HepG2 (cell line): Measurements from ENCODE around the gene IGF2BP3. TPM values are rescaled to one million over a fixed set of nuclear protein-coding genes. Genes with fewer than 3 reads are reported as not detected.

Source experiments
- ATAC-seq: fragments of 200-7000 bp; cut with Tn5 transposase; 3 replicates; pipeline ENCODE4 v1.9.1; 2020; ENCODE audit warnings: mild to moderate bottlenecking, moderate library complexity
- BruUV-seq: library from RNA; stranded (reverse); fragments of 400-500 nt; replicated peaks from 2 replicates; lab custom pipeline; 2021; lab: Mats Ljungman, UMichigan
- CTCF ChIA-PET: fragments of 300-600 bp; formaldehyde crosslinking; extraction: SDS; loops from one replicate; lab custom pipeline; 2021; ENCODE audit warnings: low total read pairs, inconsistent platforms, low intra/inter-chr PET ratio; lab: Yijun Ruan, JAX
- POLR2A ChIA-PET: fragments of 350-600 bp; sonication (Branson Sonifier 250); formaldehyde crosslinking; loops from one replicate; lab custom pipeline; 2020; ENCODE audit warnings: antibody characterized with exemption, inconsistent platforms; lab: Yijun Ruan, JAX
- DNase-seq: peaks from one replicate; pipeline ENCODE4 v3.0.0-alpha.2; 2015; ENCODE audit warnings: low spot score
- FAIRE-seq: peaks from 3 replicates; lab custom pipeline; 2011; peaks lifted over from hg19 to GRCh38; lab: Jason Lieb, UNC
- H2AFZ ChIP-seq: one replicate; pipeline ENCODE4 v1.6.1; 2011; ENCODE audit warnings: low read length, inconsistent platforms
- H3K27ac ChIP-seq: fragments of 300-600 bp; 3 replicates; pipeline ENCODE4 v1.8.0; 2011; ENCODE audit warnings: mixed run types, mild to moderate bottlenecking, mixed read lengths, low read length, inconsistent platforms; ENCODE audit not compliant: insufficient read depth; ENCODE audit errors: extremely low read length
- H3K27me3 ChIP-seq, 2 experiments: fragments of 200-600 bp in 1 of 2; 2 replicates in 1 of 2; 3 replicates in 1 of 2; pipeline versions ENCODE4 v1.6.0 to v1.8.0; 2011; ENCODE audit warnings: low read length in 2 of 2, mild to moderate bottlenecking in 2 of 2, moderate library complexity in 2 of 2, inconsistent platforms in 1 of 2; ENCODE audit not compliant: insufficient read depth in 2 of 2, control insufficient read depth in 1 of 2
- H3K36me3 ChIP-seq, 2 experiments: fragments of 200-600 bp in 1 of 2; replicated peaks in 1 of 2; 2 replicates in 1 of 2; 3 replicates in 1 of 2; pipeline versions ENCODE4 v1.5.1 to v1.8.0; 2011; ENCODE audit warnings: low read length in 2 of 2, inconsistent platforms in 1 of 2; ENCODE audit not compliant: insufficient read depth in 2 of 2, control insufficient read depth in 1 of 2
- H3K4me1 ChIP-seq: 2 replicates; pipeline ENCODE4 v1.5.1; 2012; ENCODE audit warnings: low read length, inconsistent platforms; ENCODE audit not compliant: insufficient read depth
- H3K4me2 ChIP-seq: 2 replicates; pipeline ENCODE4 v1.6.0; 2011; ENCODE audit warnings: low read depth, low read length, inconsistent platforms
- H3K4me3 ChIP-seq, 3 experiments: fragments of 200-600 bp in 1 of 3; sonication (generic), shearing (Covaris generic) in 1 of 3; replicated peaks in 1 of 3; 2 replicates each; pipeline ENCODE4 v1.5.1; 2011 to 2016; ENCODE audit warnings: low read length in 3 of 3, inconsistent platforms in 2 of 3, low read depth in 2 of 3, mild to moderate bottlenecking in 2 of 3, control low read depth in 1 of 3, mixed read lengths in 1 of 3; ENCODE audit not compliant: insufficient read depth in 1 of 3
- H3K79me2 ChIP-seq: one replicate; pipeline ENCODE4 v1.6.1; 2011; ENCODE audit warnings: low read length, inconsistent platforms; ENCODE audit not compliant: insufficient read depth
- H3K9ac ChIP-seq: 2 replicates; pipeline ENCODE4 v1.6.0; 2011; ENCODE audit warnings: mild to moderate bottlenecking, low read depth, low read length, inconsistent platforms; ENCODE audit not compliant: insufficient read depth
- H3K9me3 ChIP-seq: 2 replicates; pipeline ENCODE4 v1.5.1; 2012; ENCODE audit warnings: mild to moderate bottlenecking, low read length
- H4K20me1 ChIP-seq: 2 replicates; pipeline ENCODE4 v1.6.0; 2011; ENCODE audit warnings: inconsistent platforms, mild to moderate bottlenecking, low read length, moderate library complexity; ENCODE audit not compliant: insufficient read depth
- FOXJ3 ChIP-seq: sonication (generic); formaldehyde crosslinking; IDR thresholded peaks from 2 replicates; pipeline ENCODE4 v1.4.0; 2020; ENCODE audit warnings: missing genetic modification reagents, mild to moderate bottlenecking, borderline replicate concordance
- HNRNPUL1 ChIP-seq: fragments of 200-400 bp; formaldehyde crosslinking; IDR thresholded peaks from 2 replicates; pipeline ENCODE4 v1.6.1; 2017; ENCODE audit warnings: low read depth, mild to moderate bottlenecking, low read length, moderate library complexity
- NPAS2 ChIP-seq: sonication (generic); formaldehyde crosslinking; IDR thresholded peaks from 2 replicates; pipeline ENCODE4 v1.8.0; 2022; ENCODE audit warnings: mild to moderate bottlenecking, missing genetic modification reagents, borderline replicate concordance
- SIX4 ChIP-seq: sonication (generic); formaldehyde crosslinking; IDR thresholded peaks from 2 replicates; pipeline ENCODE4 v1.4.0; 2020; ENCODE audit warnings: missing genetic modification reagents
- SKI ChIP-seq: fragments of 450-650 bp; IDR thresholded peaks from one replicate; pipeline ENCODE4 v1.6.1; 2018; ENCODE audit warnings: mild to moderate bottlenecking; ENCODE audit not compliant: partially characterized antibody
- STAT5B ChIP-seq: sonication (generic); formaldehyde crosslinking; IDR thresholded peaks from 2 replicates; pipeline ENCODE4 v1.4.0; 2020; ENCODE audit warnings: missing genetic modification reagents
- TCF7L2 ChIP-seq: IDR thresholded peaks from 2 replicates; pipeline ENCODE4 v1.6.1; 2011; ENCODE audit warnings: mild to moderate bottlenecking, low read depth, low read length, moderate library complexity
- TP53 ChIP-seq: sonication (generic); formaldehyde crosslinking; conservative IDR thresholded peaks from 2 replicates; pipeline ENCODE4 v1.4.0; 2020; ENCODE audit warnings: missing genetic modification reagents
- ZNF382 ChIP-seq: sonication (generic); formaldehyde crosslinking; IDR thresholded peaks from 2 replicates; pipeline ENCODE4 v1.5.0; 2020; ENCODE audit warnings: missing genetic modification reagents, mild to moderate bottlenecking, borderline replicate concordance
- WGBS: methylation state at CpG from one replicate; pipeline ENCODE4 v1.1.6; 2017; ENCODE audit warnings: low lambda C conversion rate; 5-methylcytosine and 5-hydroxymethylcytosine counted together
- in situ Hi-C: cut with HindIII; loops from 2 replicates; pipeline ENCODE4 v1.10.0; 2017; ENCODE audit warnings: low pct_unique_long_range_greater_than_20kb; ENCODE audit not compliant: extremely low pct_ligation_motif_present
- intact Hi-C: fragments of 100-400 bp; cut with micrococcal nuclease; formaldehyde crosslinking; loops from one replicate; pipeline ENCODE4 v1.10.0; 2022; ENCODE audit not compliant: unreplicated experiment
- polyA plus RNA-seq, 8 experiments: library from polyadenylated mRNA; depleted of rRNA in 3 of 8; stranded (reverse) in 7 of 8; unstranded in 1 of 8; fragments of >200 nt; fragmentation: Illumina TruSeq in 4 of 8; extraction: Trizol in 4 of 8; gene quantifications; 2 replicates each; pipeline versions ENCODE4 v1.2.1 to v1.2.3, GENCODE V29; 2011 to 2016; ENCODE audit warnings: low read depth in 4 of 8, missing spikeins in 1 of 8, mixed read lengths in 1 of 8; ENCODE audit not compliant: insufficient read depth in 1 of 8
- total RNA-seq, 5 experiments: library from RNA; depleted of rRNA; stranded (reverse); fragments of >200 nt; fragmentation: Illumina TruSeq; extraction: Trizol; gene quantifications; 2 replicates each; pipeline ENCODE4 v1.2.3, GENCODE V29; 2016; ENCODE audit warnings: low read depth in 1 of 5
- TF ChIP-seq, protein P1 (sequence below): sonication (generic); formaldehyde crosslinking; IDR thresholded peaks from 2 replicates; pipeline ENCODE4 v1.5.0; 2020; ENCODE audit warnings: missing genetic modification reagents
- TF ChIP-seq, protein P2 (sequence below): sonication (generic); formaldehyde crosslinking; conservative IDR thresholded peaks from 2 replicates; pipeline ENCODE4 v1.8.0; 2022; ENCODE audit warnings: missing genetic modification reagents
- TF ChIP-seq, protein P3 (sequence below): IDR thresholded peaks from 2 replicates; pipeline ENCODE4 v1.6.1; 2016; ENCODE audit warnings: missing biosample characterization, missing genetic modification reagents, low read depth
- TF ChIP-seq, protein P4 (sequence below): sonication (generic); formaldehyde crosslinking; IDR thresholded peaks from 2 replicates; pipeline ENCODE4 v1.4.0; 2020; ENCODE audit warnings: mild to moderate bottlenecking, missing genetic modification reagents

Gene IGF2BP3
- total and polyA plus RNA-seq, 2 of the 13 experiments (the other 11 are each of a cell fraction or from before 2014, with no cell fraction given) = 37.7 to 39.5 TPM

DNA sequence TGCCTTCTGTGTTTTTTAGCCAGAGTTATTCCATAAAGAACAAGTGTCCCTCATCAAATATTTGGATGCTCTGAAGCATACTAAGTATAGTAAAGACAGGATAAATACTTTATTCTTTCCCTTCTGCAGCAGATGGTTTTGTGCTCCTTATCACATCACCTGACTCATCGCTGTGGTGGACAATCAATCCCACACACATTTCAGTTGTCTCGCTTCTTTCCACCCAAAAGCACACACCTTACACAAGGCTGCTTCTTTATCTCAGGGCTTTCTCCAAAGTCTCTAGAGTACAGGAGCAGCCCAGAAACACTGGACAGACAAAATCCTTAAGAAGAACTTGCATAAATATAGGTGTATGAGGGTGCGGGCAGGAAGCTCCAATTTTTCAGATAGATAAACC, 43.4 kb downstream of the IGF2BP3 start (continued):
- TF ChIP-seq HNRNPUL1 = no peak

DNA sequence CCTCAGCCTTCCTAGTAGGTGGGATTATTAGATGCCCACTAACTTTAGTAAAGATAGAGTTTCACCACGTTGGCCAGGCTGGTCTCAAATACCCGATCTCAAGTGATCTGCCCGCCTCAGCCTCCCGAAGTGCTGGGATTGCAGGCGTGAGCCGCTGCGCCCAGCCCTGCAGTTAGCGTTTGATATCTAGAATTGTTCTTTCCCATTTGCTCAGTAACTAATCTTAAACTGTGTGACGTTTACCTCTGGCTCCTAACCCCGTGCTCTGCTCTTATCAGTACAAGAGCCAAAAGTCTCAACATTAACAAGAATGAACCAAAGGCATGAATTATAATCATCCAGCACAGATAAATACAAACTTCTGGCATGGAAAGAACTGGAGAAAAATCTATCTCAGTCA, 47.4 kb downstream of the IGF2BP3 start:
- H3K4me3 ChIP-seq = no peak overlapping the region
- FAIRE-seq = no peak
- 97% methylated on average over 10 of the region's 10 CpGs for WGBS
- H3K4me1 ChIP-seq = peaks cover 24% of the 10 kb centered on the region
- peaks cover 84% of the 10 kb centered on the region for H3K79me2 ChIP-seq
- H4K20me1 ChIP-seq = 0 out of 2 replicates have a peak, but pooled peaks cover 2% of the 10 kb centered on the region
- no peak overlapping the region for H3K4me2 ChIP-seq
- DNase-seq = no peak
- ChIA-PET POLR2A (no interaction called here), CTCF (no interaction called here)
- no peak overlapping the region for H2AFZ ChIP-seq
- no peak overlapping the region for H3K9ac ChIP-seq
- no peaks in the 10 kb centered on the region for H3K9me3 ChIP-seq
- in situ Hi-C loops (no loop called here), intact Hi-C loops (no loop called here)
- no peaks in the 10 kb centered on the region for H3K27me3 ChIP-seq
- no peak for ATAC-seq
- no TSS peak for BruUV-seq
- no peak overlapping the region for H3K27ac ChIP-seq
- peaks cover 0 to 22% of the 10 kb centered on the region in 2 experiments; a peak in 2 of 5 replicates for H3K36me3 ChIP-seq
- TF ChIP-seq SIX4 (CRISPR knock-in tag) (no peak), SKI (no peak), TCF7L2 (no peak), NPAS2 (CRISPR knock-in tag) (no peak), TP53 (CRISPR knock-in tag) (no peak), ZNF382 (CRISPR knock-in tag) (no peak), FOXJ3 (CRISPR knock-in tag) (no peak), STAT5B (CRISPR knock-in tag) (no peak)
- TF ChIP-seq, protein P1, sequence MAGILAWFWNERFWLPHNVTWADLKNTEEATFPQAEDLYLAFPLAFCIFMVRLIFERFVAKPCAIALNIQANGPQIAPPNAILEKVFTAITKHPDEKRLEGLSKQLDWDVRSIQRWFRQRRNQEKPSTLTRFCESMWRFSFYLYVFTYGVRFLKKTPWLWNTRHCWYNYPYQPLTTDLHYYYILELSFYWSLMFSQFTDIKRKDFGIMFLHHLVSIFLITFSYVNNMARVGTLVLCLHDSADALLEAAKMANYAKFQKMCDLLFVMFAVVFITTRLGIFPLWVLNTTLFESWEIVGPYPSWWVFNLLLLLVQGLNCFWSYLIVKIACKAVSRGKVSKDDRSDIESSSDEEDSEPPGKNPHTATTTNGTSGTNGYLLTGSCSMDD = no peak
- TF ChIP-seq, protein P2, sequence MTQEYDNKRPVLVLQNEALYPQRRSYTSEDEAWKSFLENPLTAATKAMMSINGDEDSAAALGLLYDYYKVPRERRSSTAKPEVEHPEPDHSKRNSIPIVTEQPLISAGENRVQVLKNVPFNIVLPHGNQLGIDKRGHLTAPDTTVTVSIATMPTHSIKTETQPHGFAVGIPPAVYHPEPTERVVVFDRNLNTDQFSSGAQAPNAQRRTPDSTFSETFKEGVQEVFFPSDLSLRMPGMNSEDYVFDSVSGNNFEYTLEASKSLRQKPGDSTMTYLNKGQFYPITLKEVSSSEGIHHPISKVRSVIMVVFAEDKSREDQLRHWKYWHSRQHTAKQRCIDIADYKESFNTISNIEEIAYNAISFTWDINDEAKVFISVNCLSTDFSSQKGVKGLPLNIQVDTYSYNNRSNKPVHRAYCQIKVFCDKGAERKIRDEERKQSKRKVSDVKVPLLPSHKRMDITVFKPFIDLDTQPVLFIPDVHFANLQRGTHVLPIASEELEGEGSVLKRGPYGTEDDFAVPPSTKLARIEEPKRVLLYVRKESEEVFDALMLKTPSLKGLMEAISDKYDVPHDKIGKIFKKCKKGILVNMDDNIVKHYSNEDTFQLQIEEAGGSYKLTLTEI (CRISPR knock-in tag) = no peak
- TF ChIP-seq, protein P3, sequence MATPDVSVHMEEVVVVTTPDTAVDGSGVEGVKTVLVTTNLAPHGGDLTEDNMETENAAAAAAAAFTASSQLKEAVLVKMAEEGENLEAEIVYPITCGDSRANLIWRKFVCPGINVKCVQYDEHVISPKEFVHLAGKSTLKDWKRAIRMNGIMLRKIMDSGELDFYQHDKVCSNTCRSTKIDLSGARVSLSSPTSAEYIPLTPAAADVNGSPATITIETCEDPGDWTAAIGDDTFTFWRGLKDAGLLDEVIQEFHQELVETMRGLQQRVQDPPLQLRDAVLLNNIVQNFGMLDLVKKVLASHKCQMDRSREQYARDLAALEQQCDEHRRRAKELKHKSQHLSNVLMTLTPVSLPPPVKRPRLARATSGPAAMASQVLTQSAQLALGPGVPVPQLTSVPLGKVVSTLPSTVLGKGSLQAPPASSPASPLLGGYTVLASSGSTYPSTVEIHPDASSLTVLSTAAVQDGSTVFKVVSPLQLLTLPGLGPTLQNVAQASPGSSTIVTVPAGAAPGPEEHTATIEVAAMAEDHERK = no peak
- TF ChIP-seq, protein P4, sequence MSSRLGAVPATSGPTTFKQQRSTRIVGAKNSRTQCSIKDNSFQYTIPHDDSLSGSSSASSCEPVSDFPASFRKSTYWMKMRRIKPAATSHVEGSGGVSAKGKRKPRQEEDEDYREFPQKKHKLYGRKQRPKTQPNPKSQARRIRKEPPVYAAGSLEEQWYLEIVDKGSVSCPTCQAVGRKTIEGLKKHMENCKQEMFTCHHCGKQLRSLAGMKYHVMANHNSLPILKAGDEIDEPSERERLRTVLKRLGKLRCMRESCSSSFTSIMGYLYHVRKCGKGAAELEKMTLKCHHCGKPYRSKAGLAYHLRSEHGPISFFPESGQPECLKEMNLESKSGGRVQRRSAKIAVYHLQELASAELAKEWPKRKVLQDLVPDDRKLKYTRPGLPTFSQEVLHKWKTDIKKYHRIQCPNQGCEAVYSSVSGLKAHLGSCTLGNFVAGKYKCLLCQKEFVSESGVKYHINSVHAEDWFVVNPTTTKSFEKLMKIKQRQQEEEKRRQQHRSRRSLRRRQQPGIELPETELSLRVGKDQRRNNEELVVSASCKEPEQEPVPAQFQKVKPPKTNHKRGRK (CRISPR knock-in tag) = no peak
